ENCODE measurements around the gene NLK.

DNA sequence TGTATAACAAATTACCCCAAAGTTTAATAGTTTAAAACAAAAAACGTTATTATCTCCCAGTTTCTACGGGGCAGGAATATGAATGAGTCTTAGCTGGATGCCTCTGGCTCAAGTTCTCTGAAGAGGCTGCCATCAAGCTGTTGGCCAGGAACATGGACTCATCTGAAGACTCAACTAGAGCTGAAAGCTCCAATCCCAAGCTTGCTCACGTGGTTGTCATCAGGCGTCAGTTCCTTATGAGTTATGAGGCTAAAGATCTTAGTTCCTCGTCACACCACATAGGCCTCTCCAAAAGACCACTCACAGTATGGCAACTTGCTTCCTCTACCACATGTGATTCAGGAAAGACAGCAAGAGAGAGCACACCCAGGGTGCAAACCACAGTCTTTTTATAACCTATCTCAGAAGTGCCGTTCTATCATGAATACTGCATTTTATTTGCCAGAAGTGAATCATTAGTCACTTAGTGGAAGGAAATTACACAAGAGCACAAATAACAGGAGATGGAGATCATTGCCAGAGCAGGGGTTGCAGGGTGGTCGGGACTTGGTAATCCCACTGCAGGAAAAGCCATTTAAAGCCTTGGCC lies 48.7 kb upstream of the NLK start:
- TF ChIP-seq POLR2AphosphoS5 (IDR thresholded peaks at IDR 0.05; ENCODE audit: low read length) = no peak
- TF ChIP-seq NFIC (IDR thresholded peaks at IDR 0.05; ENCODE audit: low read depth, low read length) = no peak
- TF ChIP-seq, protein P1, sequence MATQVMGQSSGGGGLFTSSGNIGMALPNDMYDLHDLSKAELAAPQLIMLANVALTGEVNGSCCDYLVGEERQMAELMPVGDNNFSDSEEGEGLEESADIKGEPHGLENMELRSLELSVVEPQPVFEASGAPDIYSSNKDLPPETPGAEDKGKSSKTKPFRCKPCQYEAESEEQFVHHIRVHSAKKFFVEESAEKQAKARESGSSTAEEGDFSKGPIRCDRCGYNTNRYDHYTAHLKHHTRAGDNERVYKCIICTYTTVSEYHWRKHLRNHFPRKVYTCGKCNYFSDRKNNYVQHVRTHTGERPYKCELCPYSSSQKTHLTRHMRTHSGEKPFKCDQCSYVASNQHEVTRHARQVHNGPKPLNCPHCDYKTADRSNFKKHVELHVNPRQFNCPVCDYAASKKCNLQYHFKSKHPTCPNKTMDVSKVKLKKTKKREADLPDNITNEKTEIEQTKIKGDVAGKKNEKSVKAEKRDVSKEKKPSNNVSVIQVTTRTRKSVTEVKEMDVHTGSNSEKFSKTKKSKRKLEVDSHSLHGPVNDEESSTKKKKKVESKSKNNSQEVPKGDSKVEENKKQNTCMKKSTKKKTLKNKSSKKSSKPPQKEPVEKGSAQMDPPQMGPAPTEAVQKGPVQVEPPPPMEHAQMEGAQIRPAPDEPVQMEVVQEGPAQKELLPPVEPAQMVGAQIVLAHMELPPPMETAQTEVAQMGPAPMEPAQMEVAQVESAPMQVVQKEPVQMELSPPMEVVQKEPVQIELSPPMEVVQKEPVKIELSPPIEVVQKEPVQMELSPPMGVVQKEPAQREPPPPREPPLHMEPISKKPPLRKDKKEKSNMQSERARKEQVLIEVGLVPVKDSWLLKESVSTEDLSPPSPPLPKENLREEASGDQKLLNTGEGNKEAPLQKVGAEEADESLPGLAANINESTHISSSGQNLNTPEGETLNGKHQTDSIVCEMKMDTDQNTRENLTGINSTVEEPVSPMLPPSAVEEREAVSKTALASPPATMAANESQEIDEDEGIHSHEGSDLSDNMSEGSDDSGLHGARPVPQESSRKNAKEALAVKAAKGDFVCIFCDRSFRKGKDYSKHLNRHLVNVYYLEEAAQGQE (IDR thresholded peaks at IDR 0.05; ENCODE audit: low read depth, low read length) = no peak
- no peak for TF ChIP-seq TAF1 (IDR thresholded peaks at IDR 0.05; ENCODE audit: borderline replicate concordance, low read depth, low read length)
- TF ChIP-seq, protein P2, sequence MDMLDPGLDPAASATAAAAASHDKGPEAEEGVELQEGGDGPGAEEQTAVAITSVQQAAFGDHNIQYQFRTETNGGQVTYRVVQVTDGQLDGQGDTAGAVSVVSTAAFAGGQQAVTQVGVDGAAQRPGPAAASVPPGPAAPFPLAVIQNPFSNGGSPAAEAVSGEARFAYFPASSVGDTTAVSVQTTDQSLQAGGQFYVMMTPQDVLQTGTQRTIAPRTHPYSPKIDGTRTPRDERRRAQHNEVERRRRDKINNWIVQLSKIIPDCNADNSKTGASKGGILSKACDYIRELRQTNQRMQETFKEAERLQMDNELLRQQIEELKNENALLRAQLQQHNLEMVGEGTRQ (IDR thresholded peaks at IDR 0.05; ENCODE audit: borderline replicate concordance, low read depth, low read length) = no peak
- no peak for TF ChIP-seq CHD4 (IDR thresholded peaks at IDR 0.05)
- no peak for TF ChIP-seq POLR2AphosphoS2 (IDR thresholded peaks at IDR 0.05; ENCODE audit: low read depth, low read length)
- TF ChIP-seq, protein P3, sequence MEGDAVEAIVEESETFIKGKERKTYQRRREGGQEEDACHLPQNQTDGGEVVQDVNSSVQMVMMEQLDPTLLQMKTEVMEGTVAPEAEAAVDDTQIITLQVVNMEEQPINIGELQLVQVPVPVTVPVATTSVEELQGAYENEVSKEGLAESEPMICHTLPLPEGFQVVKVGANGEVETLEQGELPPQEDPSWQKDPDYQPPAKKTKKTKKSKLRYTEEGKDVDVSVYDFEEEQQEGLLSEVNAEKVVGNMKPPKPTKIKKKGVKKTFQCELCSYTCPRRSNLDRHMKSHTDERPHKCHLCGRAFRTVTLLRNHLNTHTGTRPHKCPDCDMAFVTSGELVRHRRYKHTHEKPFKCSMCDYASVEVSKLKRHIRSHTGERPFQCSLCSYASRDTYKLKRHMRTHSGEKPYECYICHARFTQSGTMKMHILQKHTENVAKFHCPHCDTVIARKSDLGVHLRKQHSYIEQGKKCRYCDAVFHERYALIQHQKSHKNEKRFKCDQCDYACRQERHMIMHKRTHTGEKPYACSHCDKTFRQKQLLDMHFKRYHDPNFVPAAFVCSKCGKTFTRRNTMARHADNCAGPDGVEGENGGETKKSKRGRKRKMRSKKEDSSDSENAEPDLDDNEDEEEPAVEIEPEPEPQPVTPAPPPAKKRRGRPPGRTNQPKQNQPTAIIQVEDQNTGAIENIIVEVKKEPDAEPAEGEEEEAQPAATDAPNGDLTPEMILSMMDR (IDR thresholded peaks at IDR 0.05 in 2 of 3, conservative IDR thresholded peaks at IDR 0.05 in 1 of 3; ENCODE audit: control insufficient read depth in 2 of 3, extremely low read depth in 1 of 3, insufficient read depth in 1 of 3, low read depth in 3 of 3, low read length in 3 of 3) = no peak
- no peak for TF ChIP-seq CEBPB (IDR thresholded peaks at IDR 0.05; ENCODE audit: borderline replicate concordance in 1 of 2, low read depth in 2 of 2, low read length in 2 of 2)

All from GM12878 (cell line).